HG02884 (cell line): ENCODE data around the gene IL20RB.
A peak's percentile ranks its signal among the peaks of the same experiment; 100 is the strongest.
"Not testable (repeated sequence)": the region's sequence is repeated elsewhere in the genome, so short reads cannot be mapped to it uniquely, and the experiment has no call there.

Experiments used
- ATAC-seq: cut with Tn5 transposase; IDR thresholded peaks from one replicate; pipeline ENCODE4 v1.9.1; 2021; ENCODE audit warnings: mild to moderate bottlenecking, moderate library complexity; ENCODE audit not compliant: unreplicated experiment

The IL20RB gene

GRCh38 chr3:136982520-136983138 lies 24.8 kb downstream of the IL20RB start:
- ATAC-seq: no peak

- no peak for ATAC-seq
Measured at GRCh38 chr3:136984837-136985236, 27.1 kb downstream of the IL20RB start.

- not testable (repeated sequence) for ATAC-seq
Measured at GRCh38 chr3:136987398-136987980, 29.7 kb downstream of the IL20RB start.

GRCh38 chr3:136988651-136989050 lies 30.9 kb downstream of the IL20RB start:
- ATAC-seq: no peak

DNA sequence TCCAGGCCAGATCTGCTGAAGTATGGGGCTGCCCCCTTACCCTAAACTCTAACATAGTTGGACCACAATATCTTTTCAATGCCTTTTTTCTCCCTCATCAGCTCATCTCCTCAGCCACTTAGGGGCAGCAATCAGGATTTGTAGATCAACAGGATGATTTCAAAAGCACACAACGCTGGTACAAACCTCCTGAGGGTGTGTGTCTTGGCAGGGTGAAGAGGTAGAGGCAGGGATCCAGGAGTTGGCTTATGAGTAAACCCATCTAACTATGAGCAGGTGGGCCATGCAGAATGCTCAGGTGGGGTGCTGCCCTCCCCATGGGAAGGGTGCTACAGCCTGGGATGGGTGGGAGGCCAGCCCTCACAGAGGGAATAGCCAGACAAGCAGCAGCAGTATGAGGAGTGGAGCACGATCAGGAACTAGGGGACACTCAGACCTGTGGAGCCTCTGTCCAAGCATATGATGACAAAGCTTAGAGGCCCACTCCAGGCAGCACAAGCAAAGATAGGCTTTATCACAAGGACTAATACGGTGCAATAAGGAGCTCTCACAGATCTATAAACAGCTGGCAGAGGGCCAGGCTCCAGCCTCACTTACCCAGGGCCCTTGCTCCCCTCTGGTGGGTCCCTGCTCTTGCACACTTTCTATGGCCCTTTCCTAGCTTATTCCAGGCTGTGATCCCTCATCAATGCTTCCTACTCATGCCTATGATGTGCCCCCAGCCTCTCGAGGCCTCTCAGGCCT lies 32.2 kb downstream of the IL20RB start:
- no peak for ATAC-seq

DNA sequence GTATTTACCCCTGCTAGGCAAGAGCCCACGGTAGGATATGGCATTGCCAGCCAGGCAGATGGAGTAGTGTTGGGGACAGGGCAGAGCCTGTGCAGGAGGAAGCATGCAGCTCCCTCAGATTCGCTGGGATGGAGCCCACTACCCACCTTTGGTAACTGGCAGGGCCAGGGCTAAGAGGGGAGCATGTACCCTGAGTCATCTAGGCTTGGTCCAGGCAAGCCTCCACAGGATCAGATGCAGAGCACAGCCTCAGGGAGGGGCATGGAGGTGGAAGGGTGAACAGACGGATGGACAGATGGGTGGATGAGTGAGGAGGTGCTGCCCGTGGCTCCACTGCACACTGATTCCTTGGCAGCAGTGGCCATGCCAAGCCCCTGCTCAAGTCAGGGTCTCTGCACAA lies 33.0 kb downstream of the IL20RB start:
- ATAC-seq: no peak

- ATAC-seq: no peak
Measured at GRCh38 chr3:136992115-136992514, 34.3 kb downstream of the IL20RB start.

DNA sequence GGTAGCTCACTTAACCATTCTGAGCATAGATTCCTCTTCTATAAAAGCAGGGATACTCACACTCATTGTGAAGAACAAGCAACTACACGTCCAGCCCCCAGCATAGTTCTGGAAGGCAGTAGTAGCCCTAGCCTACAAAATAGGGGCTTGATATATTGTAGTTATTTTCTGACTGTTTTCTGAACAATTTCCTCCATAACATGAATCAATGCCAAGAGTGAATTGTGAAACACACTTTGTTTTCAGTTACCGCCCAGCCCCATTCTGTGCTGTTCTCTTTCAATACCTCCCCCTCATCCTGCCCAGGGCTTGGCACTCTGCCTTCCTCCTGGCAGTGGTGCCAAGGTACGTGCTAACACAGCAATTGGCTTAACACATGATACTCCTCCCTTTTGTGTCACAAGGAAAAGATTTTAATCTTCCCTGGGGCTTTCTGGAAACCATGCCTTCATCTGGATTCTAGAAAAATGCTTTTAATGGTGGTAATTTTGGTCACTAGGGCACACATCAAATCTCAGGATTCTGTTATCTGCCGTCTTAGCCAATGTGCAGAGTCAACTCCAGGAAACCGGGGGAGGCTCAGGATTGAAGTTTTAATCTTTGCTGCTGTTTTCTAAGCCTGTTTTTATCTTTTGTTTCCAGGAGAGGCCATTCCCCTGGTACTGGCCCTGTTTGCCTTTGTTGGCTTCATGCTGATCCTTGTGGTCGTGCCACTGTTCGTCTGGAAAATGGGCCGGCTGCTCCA lies 37.2 kb downstream of the IL20RB start:
- no peak for ATAC-seq

- no peak for ATAC-seq
Measured at GRCh38 chr3:136995652-136996051, 37.9 kb downstream of the IL20RB start.

- no peak for ATAC-seq
Measured at GRCh38 chr3:137000039-137000438, 42.3 kb downstream of the IL20RB start.

- not testable (repeated sequence) for ATAC-seq
Measured at GRCh38 chr3:137007376-137007775, 49.6 kb downstream of the IL20RB start.

- ATAC-seq: no peak
Measured at GRCh38 chr3:137008131-137008530, 50.3 kb downstream of the IL20RB start.

DNA sequence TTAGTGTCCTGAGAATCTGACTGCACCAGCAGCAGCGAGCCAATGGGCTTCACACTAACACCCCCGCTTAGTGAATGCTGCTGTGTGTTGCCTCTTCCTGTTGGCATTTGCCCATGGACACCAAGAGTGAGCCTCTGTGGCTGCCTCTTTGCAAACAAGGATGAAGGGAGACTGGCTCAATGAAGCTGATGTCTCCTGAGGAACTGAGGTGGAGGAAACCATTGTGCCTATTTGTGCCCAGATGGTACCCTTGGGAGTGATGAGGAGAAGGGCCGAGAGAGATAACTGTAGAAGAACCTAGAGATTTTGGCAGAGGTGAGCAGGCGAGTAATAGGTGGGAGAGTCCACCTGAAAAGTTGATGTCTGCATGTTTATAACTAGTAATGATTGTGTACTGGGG lies 51.2 kb downstream of the IL20RB start:
- ATAC-seq: no peak

DNA sequence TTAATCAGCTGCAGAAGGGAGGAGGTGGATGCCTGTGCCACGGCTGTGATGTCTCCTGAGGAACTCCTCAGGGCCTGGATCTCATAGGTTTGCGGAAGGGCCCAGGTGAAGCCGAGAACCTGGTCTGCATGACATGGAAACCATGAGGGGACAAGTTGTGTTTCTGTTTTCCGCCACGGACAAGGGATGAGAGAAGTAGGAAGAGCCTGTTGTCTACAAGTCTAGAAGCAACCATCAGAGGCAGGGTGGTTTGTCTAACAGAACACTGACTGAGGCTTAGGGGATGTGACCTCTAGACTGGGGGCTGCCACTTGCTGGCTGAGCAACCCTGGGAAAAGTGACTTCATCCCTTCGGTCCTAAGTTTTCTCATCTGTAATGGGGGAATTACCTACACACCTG lies 52.4 kb downstream of the IL20RB start:
- no peak for ATAC-seq

DNA sequence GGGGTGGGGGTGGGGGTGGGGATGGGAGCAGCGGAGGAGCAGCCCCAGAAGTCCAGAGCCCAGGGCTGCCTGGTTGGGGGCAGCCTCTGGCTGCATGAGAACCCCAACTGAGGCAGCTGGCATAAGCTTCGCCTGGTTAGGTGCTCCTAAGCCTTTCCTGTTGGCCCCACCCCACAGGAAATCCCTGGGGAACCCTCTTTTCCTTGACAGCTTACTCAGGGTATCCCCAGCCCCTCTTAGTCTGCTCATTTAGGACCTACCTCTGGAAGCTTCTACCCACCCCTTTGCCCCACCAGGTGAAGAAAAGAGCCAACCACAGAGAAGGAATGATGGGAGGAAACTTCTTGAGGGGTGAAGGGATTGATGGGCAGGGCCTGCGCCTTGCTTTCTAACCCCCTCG lies 53.4 kb downstream of the IL20RB start:
- ATAC-seq: no peak

DNA sequence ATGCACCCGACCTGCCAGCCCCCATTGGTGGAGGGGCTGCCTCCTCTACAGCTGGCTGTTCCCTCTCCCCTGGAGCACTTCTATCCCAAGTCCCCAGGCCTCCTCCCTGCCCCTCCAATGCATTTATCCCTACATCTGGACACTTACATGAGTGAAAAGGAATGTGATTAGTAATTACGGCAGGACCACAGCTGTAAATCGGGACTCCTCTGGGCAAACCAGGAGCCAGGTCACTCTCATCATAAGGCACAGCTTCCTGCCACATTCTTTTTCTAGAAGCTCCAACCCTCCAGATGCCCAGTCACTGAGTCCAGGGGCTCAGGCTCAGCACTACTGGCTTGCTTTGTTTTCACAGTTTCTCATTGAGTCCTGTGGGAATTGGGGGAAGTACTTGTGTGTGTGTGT lies 54.3 kb downstream of the IL20RB start:
- no peak for ATAC-seq

- peak; percentile 77 for ATAC-seq
Measured at GRCh38 chr3:137013951-137014688, 56.3 kb downstream of the IL20RB start.

GRCh38 chr3:137017316-137017715 lies 59.5 kb downstream of the IL20RB start:
- ATAC-seq: not testable (repeated sequence)

DNA sequence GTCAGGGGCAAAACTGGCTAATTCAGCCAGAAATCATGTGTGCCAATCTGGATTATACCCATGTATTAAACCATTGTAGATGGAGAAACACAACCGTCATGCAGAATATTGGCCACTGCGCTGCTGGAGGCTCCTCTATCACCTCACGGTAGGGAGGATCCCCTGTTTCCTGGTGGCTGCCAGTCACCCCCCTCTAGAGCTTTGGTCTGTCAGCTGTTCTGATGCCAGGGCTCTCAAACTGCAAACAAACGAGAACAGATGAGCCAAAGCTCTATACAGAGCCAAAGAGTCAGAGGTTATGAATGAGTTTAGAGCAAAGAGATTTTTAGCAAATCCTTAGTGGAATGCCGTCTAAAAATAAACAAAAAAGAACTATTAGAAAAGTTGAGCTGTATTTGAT lies 62.5 kb downstream of the IL20RB start:
- no peak for ATAC-seq

GRCh38 chr3:137020888-137021287 lies 63.1 kb downstream of the IL20RB start:
- ATAC-seq: no peak

DNA sequence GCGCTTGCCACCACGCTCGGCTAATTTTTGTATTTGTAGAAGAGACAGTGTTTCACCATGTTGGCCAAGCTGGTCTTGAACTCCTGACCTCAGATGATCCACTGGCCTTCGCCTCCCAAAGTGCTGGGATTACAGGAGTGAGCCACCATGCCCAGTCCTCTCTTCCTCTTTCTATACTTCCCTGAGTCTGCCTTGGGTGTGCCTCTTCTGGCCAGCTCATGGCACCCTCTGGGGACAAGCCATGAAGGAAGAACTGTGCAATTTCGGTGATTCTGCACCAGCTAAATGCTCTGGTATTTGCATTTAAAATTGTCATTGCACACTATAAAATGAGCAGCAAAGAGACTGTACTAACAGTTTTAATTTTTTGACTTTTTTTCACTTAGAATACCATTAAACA lies 66.6 kb downstream of the IL20RB start:
- no peak for ATAC-seq
